Measurements from ENCODE around the gene GNA12.

GRCh38 chr7:2864999-2865670 lies 21.0 kb upstream of the GNA12 start:
- TF ChIP-seq, protein P1, sequence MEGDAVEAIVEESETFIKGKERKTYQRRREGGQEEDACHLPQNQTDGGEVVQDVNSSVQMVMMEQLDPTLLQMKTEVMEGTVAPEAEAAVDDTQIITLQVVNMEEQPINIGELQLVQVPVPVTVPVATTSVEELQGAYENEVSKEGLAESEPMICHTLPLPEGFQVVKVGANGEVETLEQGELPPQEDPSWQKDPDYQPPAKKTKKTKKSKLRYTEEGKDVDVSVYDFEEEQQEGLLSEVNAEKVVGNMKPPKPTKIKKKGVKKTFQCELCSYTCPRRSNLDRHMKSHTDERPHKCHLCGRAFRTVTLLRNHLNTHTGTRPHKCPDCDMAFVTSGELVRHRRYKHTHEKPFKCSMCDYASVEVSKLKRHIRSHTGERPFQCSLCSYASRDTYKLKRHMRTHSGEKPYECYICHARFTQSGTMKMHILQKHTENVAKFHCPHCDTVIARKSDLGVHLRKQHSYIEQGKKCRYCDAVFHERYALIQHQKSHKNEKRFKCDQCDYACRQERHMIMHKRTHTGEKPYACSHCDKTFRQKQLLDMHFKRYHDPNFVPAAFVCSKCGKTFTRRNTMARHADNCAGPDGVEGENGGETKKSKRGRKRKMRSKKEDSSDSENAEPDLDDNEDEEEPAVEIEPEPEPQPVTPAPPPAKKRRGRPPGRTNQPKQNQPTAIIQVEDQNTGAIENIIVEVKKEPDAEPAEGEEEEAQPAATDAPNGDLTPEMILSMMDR (optimal IDR thresholded peaks at IDR 0.05 in 1 of 3, IDR thresholded peaks at IDR 0.05 in 1 of 3, conservative IDR thresholded peaks at IDR 0.05 in 1 of 3; ENCODE audit: extremely low read depth in 1 of 3, insufficient read depth in 2 of 3, low read length in 3 of 3), result peak; percentile 84 to 95 (median 89)
- no peak for TF ChIP-seq EZH2 (IDR thresholded peaks at IDR 0.05; ENCODE audit: low read length)

Data from keratinocyte (primary cell).